ENCODE data around the gene UNC5B. TPM values are rescaled to one million over a fixed set of nuclear protein-coding genes. Genes with fewer than 3 reads are reported as not detected.
"Not testable (repeated sequence)": the region's sequence is repeated elsewhere in the genome, so short reads cannot be mapped to it uniquely, and the experiment has no call there.

Gene UNC5B
- total RNA-seq, 1 donor from 2014 or later, result 7.1 TPM

GRCh38 chr10:71209731-71210541 lies 2.4 kb upstream of the UNC5B start:
- no peak for DNase-seq

GRCh38 chr10:71210542-71210871 lies 1.9 kb upstream of the UNC5B start:
- no peak for DNase-seq

- DNase-seq, result no peak
Measured at GRCh38 chr10:71211053-71211452, 1.3 kb upstream of the UNC5B start.

- no peak for DNase-seq
Measured at GRCh38 chr10:71211775-71212317, 524 bp upstream of the UNC5B start.

GRCh38 chr10:71213127-71213621 lies 804 bp downstream of the UNC5B start:
- peak; percentile 84 for DNase-seq

- DNase-seq, result no peak
Measured at GRCh38 chr10:71213761-71214440, 1.5 kb downstream of the UNC5B start.

- DNase-seq, result no peak
Measured at GRCh38 chr10:71214641-71215559, 2.5 kb downstream of the UNC5B start.

GRCh38 chr10:71216363-71216695 lies 4.0 kb downstream of the UNC5B start:
- no peak for DNase-seq

- no peak for DNase-seq
Measured at GRCh38 chr10:71216751-71217265, 4.4 kb downstream of the UNC5B start.

- DNase-seq, result no peak
Measured at GRCh38 chr10:71217266-71218045, 5.1 kb downstream of the UNC5B start.

- DNase-seq, result no peak
Measured at GRCh38 chr10:71218046-71218650, 5.8 kb downstream of the UNC5B start.

GRCh38 chr10:71218651-71219050 lies 6.3 kb downstream of the UNC5B start:
- no peak for DNase-seq

- not testable (repeated sequence) for DNase-seq
Measured at GRCh38 chr10:71219236-71219917, 7.0 kb downstream of the UNC5B start.

- no peak for DNase-seq
Measured at GRCh38 chr10:71219918-71220688, 7.7 kb downstream of the UNC5B start.

GRCh38 chr10:71220689-71221540 lies 8.5 kb downstream of the UNC5B start:
- no peak for DNase-seq

GRCh38 chr10:71221586-71222202 lies 9.3 kb downstream of the UNC5B start:
- no peak for DNase-seq

- DNase-seq, result no peak
Measured at GRCh38 chr10:71222601-71223346, 10.4 kb downstream of the UNC5B start.

Measured in tongue (tissue), 2 donors.